HEK293T (cell line): ENCODE measurements around the gene HOXB6.

Experiments
- ARNT ChIP-seq: fragments of 450-650 bp; IDR thresholded peaks from 2 replicates; pipeline ENCODE4 v1.6.1; 2017; ENCODE audit warnings: mild to moderate bottlenecking
- ELF4 ChIP-seq: fragments of 450-650 bp; IDR thresholded peaks from 2 replicates; pipeline ENCODE4 v1.6.1; 2017; ENCODE audit warnings: antibody characterized with exemption
- FOXK2 ChIP-seq: fragments of 450-650 bp; IDR thresholded peaks from 2 replicates; pipeline ENCODE4 v1.6.1; 2016; ENCODE audit warnings: mild to moderate bottlenecking
- HDGF ChIP-seq: fragments of 450-650 bp; IDR thresholded peaks from 2 replicates; pipeline ENCODE4 v1.6.1; 2017; ENCODE audit warnings: antibody characterized with exemption, borderline replicate concordance
- NFRKB ChIP-seq: fragments of 450-650 bp; IDR thresholded peaks from 2 replicates; pipeline ENCODE4 v1.6.1; 2016; ENCODE audit warnings: mild to moderate bottlenecking, moderate library complexity
- SP1 ChIP-seq: fragments of 450-650 bp; IDR thresholded peaks from 2 replicates; pipeline ENCODE4 v1.6.1; 2017
- SUZ12 ChIP-seq: fragments of 450-650 bp; IDR thresholded peaks from 2 replicates; pipeline ENCODE4 v1.6.1; 2016; ENCODE audit warnings: mild to moderate bottlenecking
- ZNF384 ChIP-seq: fragments of 450-650 bp; IDR thresholded peaks from 2 replicates; pipeline ENCODE4 v1.6.1; 2016

DNA sequence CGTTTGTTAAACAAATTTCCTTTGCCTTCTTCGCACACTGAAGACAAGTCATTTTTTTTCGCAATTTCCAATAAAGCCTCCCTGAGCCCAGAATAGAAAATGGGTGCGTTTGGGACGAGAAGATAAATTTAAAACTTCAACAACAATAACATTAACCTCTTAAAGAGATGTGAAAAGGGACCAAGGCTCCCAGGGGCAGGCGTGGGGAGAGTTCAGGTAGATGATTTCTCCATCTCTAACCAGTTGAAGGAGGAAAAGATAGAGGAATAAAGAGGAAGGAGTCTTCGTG is 25.4 kb downstream of the HOXB6 start:
- TF ChIP-seq SP1: no peak
- TF ChIP-seq FOXK2: no peak
- TF ChIP-seq SUZ12: no peak
- TF ChIP-seq ELF4: no peak
- TF ChIP-seq ARNT: no peak
- no peak for TF ChIP-seq HDGF
- no peak for TF ChIP-seq ZNF384
- no peak for TF ChIP-seq NFRKB
